Measurements from ENCODE around the gene CTRB1.

DNA sequence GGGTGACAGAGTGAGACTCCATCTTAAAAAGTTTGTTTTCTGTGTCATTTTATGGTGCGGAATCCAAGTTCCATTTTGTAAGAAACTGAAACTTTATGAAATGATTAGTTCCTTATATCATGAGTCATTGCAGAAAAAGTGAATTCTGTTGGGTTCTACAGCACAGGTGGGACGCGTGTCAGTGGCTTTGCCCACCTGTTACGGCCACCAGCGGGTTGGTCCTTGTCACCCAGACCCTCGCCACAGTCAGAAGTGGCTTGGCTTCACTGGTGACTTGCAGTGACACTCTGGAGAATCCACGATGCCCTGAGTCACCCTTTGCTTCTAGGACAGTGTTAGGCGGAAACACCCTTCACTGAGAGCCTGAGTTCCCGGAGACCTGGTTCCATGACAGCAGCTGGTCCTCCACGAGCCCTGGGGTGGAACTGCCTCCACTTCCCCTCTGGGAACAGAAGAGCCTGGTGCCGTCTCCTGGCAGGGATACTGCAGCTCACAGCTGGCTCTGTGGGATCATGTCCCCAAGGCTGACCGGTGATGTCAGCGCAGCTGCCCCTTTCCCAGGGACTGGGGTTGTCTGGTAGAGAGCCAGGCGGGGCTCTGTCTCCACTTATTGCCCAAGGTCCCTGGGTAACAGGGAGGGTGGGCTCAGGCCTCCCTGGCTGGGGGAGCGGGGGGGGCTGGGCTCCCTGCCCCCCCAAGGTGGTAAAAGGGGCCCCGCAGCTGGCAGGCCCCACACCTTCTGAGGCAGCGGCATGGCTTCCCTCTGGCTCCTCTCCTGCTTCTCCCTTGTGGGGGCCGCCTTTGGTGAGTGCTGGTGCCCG lies at the start of gene CTRB1:
- TF ChIP-seq, protein P1, sequence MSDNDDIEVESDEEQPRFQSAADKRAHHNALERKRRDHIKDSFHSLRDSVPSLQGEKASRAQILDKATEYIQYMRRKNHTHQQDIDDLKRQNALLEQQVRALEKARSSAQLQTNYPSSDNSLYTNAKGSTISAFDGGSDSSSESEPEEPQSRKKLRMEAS (IDR thresholded peaks at IDR 0.05): no peak
- TF ChIP-seq ZNF302 (CRISPR knock-in tag; IDR thresholded peaks at IDR 0.05): no peak
- TF ChIP-seq EHMT2 (IDR thresholded peaks at IDR 0.05; ENCODE audit: low read depth): no peak
- TF ChIP-seq, protein P2, sequence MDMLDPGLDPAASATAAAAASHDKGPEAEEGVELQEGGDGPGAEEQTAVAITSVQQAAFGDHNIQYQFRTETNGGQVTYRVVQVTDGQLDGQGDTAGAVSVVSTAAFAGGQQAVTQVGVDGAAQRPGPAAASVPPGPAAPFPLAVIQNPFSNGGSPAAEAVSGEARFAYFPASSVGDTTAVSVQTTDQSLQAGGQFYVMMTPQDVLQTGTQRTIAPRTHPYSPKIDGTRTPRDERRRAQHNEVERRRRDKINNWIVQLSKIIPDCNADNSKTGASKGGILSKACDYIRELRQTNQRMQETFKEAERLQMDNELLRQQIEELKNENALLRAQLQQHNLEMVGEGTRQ (IDR thresholded peaks at IDR 0.05): no peak
- TF ChIP-seq, protein P3, sequence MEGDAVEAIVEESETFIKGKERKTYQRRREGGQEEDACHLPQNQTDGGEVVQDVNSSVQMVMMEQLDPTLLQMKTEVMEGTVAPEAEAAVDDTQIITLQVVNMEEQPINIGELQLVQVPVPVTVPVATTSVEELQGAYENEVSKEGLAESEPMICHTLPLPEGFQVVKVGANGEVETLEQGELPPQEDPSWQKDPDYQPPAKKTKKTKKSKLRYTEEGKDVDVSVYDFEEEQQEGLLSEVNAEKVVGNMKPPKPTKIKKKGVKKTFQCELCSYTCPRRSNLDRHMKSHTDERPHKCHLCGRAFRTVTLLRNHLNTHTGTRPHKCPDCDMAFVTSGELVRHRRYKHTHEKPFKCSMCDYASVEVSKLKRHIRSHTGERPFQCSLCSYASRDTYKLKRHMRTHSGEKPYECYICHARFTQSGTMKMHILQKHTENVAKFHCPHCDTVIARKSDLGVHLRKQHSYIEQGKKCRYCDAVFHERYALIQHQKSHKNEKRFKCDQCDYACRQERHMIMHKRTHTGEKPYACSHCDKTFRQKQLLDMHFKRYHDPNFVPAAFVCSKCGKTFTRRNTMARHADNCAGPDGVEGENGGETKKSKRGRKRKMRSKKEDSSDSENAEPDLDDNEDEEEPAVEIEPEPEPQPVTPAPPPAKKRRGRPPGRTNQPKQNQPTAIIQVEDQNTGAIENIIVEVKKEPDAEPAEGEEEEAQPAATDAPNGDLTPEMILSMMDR (IDR thresholded peaks at IDR 0.05): no peak
- no peak for TF ChIP-seq MAZ (IDR thresholded peaks at IDR 0.05; ENCODE audit: borderline replicate concordance, low read depth, low read length)
- TF ChIP-seq NFE2L2 (conservative IDR thresholded peaks at IDR 0.05; ENCODE audit: low read length): no peak
- TF ChIP-seq, protein P4, sequence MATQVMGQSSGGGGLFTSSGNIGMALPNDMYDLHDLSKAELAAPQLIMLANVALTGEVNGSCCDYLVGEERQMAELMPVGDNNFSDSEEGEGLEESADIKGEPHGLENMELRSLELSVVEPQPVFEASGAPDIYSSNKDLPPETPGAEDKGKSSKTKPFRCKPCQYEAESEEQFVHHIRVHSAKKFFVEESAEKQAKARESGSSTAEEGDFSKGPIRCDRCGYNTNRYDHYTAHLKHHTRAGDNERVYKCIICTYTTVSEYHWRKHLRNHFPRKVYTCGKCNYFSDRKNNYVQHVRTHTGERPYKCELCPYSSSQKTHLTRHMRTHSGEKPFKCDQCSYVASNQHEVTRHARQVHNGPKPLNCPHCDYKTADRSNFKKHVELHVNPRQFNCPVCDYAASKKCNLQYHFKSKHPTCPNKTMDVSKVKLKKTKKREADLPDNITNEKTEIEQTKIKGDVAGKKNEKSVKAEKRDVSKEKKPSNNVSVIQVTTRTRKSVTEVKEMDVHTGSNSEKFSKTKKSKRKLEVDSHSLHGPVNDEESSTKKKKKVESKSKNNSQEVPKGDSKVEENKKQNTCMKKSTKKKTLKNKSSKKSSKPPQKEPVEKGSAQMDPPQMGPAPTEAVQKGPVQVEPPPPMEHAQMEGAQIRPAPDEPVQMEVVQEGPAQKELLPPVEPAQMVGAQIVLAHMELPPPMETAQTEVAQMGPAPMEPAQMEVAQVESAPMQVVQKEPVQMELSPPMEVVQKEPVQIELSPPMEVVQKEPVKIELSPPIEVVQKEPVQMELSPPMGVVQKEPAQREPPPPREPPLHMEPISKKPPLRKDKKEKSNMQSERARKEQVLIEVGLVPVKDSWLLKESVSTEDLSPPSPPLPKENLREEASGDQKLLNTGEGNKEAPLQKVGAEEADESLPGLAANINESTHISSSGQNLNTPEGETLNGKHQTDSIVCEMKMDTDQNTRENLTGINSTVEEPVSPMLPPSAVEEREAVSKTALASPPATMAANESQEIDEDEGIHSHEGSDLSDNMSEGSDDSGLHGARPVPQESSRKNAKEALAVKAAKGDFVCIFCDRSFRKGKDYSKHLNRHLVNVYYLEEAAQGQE (IDR thresholded peaks at IDR 0.05): no peak
- no peak for TF ChIP-seq KDM1A (IDR thresholded peaks at IDR 0.05; ENCODE audit: low read depth)
- TF ChIP-seq GATA3 (IDR thresholded peaks at IDR 0.05; ENCODE audit: borderline replicate concordance): no peak
- TF ChIP-seq, protein P5, sequence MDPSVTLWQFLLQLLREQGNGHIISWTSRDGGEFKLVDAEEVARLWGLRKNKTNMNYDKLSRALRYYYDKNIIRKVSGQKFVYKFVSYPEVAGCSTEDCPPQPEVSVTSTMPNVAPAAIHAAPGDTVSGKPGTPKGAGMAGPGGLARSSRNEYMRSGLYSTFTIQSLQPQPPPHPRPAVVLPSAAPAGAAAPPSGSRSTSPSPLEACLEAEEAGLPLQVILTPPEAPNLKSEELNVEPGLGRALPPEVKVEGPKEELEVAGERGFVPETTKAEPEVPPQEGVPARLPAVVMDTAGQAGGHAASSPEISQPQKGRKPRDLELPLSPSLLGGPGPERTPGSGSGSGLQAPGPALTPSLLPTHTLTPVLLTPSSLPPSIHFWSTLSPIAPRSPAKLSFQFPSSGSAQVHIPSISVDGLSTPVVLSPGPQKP (IDR thresholded peaks at IDR 0.05; ENCODE audit: low read depth, low read length): no peak

Measured in A549 (cell line).